ENCODE results near the gene UNC5A.

Gene UNC5A

GRCh38 chr5:176796970-176797369, 13.4 kb upstream of the UNC5A start:
- Histone ChIP-seq H4K5ac (ENCODE audit: low read length) (no peak overlapping the region), H3K56ac (ENCODE audit: low read length) (no peak overlapping the region), H3K4me3 (ENCODE audit: low read length) (no peak overlapping the region), H3K4me1 (ENCODE audit: control insufficient read depth, low read depth, low read length) (no peaks in the 10 kb centered on the region), H2AK5ac (ENCODE audit: low read length) (no peak overlapping the region), H3K36me3 (ENCODE audit: control insufficient read depth, insufficient read depth, low read length) (no peaks in the 10 kb centered on the region), H2BK5ac (ENCODE audit: low read length) (no peak overlapping the region), H3K18ac (ENCODE audit: low read length) (no peak overlapping the region), H3K27me3 (ENCODE audit: insufficient read depth, low read length, poor library complexity) (no peaks in the 10 kb centered on the region), H3K9ac (ENCODE audit: low read length) (no peak overlapping the region), H2BK15ac (replicated peaks; ENCODE audit: low read depth) (no peak overlapping the region), H3K27ac (ENCODE audit: low read depth, low read length) (no peak overlapping the region), H3K4me2 (ENCODE audit: low read length) (no peak overlapping the region), H4K8ac (ENCODE audit: low read depth, low read length) (no peak overlapping the region), H3K4ac (ENCODE audit: low read depth, low read length) (no peak overlapping the region), H3K23ac (ENCODE audit: low read length) (no peak overlapping the region), H3K79me2 (ENCODE audit: control insufficient read depth, insufficient read depth, low read length) (no peaks in the 10 kb centered on the region), H2BK120ac (ENCODE audit: low read depth, low read length) (no peak overlapping the region), H3K79me1 (ENCODE audit: low read length) (no peaks in the 10 kb centered on the region)
- no peak for DNase-seq
- WGBS (ENCODE audit: extremely low coverage, insufficient coverage, low lambda C conversion rate) = no CpG with 5 or more reads among the region's 2 CpGs

GRCh38 chr5:176797456-176798050, 12.8 kb upstream of the UNC5A start:
- H3K23ac ChIP-seq (ENCODE audit: low read length) = no peak overlapping the region
- H3K27ac ChIP-seq (ENCODE audit: low read depth, low read length) = no peak overlapping the region
- no peaks in the 10 kb centered on the region for H3K4me1 ChIP-seq (ENCODE audit: control insufficient read depth, low read depth, low read length)
- H2BK5ac ChIP-seq (ENCODE audit: low read length) = no peak overlapping the region
- H3K36me3 ChIP-seq (ENCODE audit: control insufficient read depth, insufficient read depth, low read length) = no peaks in the 10 kb centered on the region
- no peaks in the 10 kb centered on the region for H3K27me3 ChIP-seq (ENCODE audit: insufficient read depth, low read length, poor library complexity)
- H3K79me1 ChIP-seq (ENCODE audit: low read length) = no peaks in the 10 kb centered on the region
- H3K4ac ChIP-seq (ENCODE audit: low read depth, low read length) = no peak overlapping the region
- H3K79me2 ChIP-seq (ENCODE audit: control insufficient read depth, insufficient read depth, low read length) = no peaks in the 10 kb centered on the region
- no peak overlapping the region for H3K18ac ChIP-seq (ENCODE audit: low read length)
- H4K8ac ChIP-seq (ENCODE audit: low read depth, low read length) = no peak overlapping the region
- H3K4me3 ChIP-seq (ENCODE audit: low read length) = no peak overlapping the region
- no peak overlapping the region for H2AK5ac ChIP-seq (ENCODE audit: low read length)
- H2BK120ac ChIP-seq (ENCODE audit: low read depth, low read length) = no peak overlapping the region
- no peak overlapping the region for H2BK15ac ChIP-seq (replicated peaks; ENCODE audit: low read depth)
- no peak overlapping the region for H3K4me2 ChIP-seq (ENCODE audit: low read length)
- no peak for DNase-seq
- no peak overlapping the region for H3K56ac ChIP-seq (ENCODE audit: low read length)
- no peak overlapping the region for H3K9ac ChIP-seq (ENCODE audit: low read length)
- no CpG with 5 or more reads among the region's 21 CpGs for WGBS (ENCODE audit: extremely low coverage, insufficient coverage, low lambda C conversion rate)
- H4K5ac ChIP-seq (ENCODE audit: low read length) = no peak overlapping the region

- H4K8ac ChIP-seq (ENCODE audit: low read depth, low read length) = no peak overlapping the region
- H2BK120ac ChIP-seq (ENCODE audit: low read depth, low read length) = no peak overlapping the region
- H3K4me1 ChIP-seq (ENCODE audit: control insufficient read depth, low read depth, low read length) = no peaks in the 10 kb centered on the region
- no peak overlapping the region for H2AK5ac ChIP-seq (ENCODE audit: low read length)
- H3K23ac ChIP-seq (ENCODE audit: low read length) = no peak overlapping the region
- no peak overlapping the region for H4K5ac ChIP-seq (ENCODE audit: low read length)
- H3K79me1 ChIP-seq (ENCODE audit: low read length) = no peaks in the 10 kb centered on the region
- no peak overlapping the region for H3K4ac ChIP-seq (ENCODE audit: low read depth, low read length)
- H3K79me2 ChIP-seq (ENCODE audit: control insufficient read depth, insufficient read depth, low read length) = no peaks in the 10 kb centered on the region
- H3K27ac ChIP-seq (ENCODE audit: low read depth, low read length) = no peak overlapping the region
- no peak overlapping the region for H3K9ac ChIP-seq (ENCODE audit: low read length)
- no peak overlapping the region for H3K4me3 ChIP-seq (ENCODE audit: low read length)
- H3K27me3 ChIP-seq (ENCODE audit: insufficient read depth, low read length, poor library complexity) = no peaks in the 10 kb centered on the region
- no peak overlapping the region for H2BK15ac ChIP-seq (replicated peaks; ENCODE audit: low read depth)
- H3K4me2 ChIP-seq (ENCODE audit: low read length) = no peak overlapping the region
- no peak overlapping the region for H2BK5ac ChIP-seq (ENCODE audit: low read length)
- no peaks in the 10 kb centered on the region for H3K36me3 ChIP-seq (ENCODE audit: control insufficient read depth, insufficient read depth, low read length)
- WGBS (ENCODE audit: extremely low coverage, insufficient coverage, low lambda C conversion rate) = no CpG with 5 or more reads among the region's 33 CpGs
- no peak for DNase-seq
- no peak overlapping the region for H3K18ac ChIP-seq (ENCODE audit: low read length)
- no peak overlapping the region for H3K56ac ChIP-seq (ENCODE audit: low read length)
Observed at GRCh38 chr5:176798086-176798876, 12.1 kb upstream of the UNC5A start.

GRCh38 chr5:176798949-176799348, 11.4 kb upstream of the UNC5A start:
- Histone ChIP-seq H3K4me2 (ENCODE audit: low read length) (no peak overlapping the region), H3K23ac (ENCODE audit: low read length) (no peak overlapping the region), H3K79me1 (ENCODE audit: low read length) (no peaks in the 10 kb centered on the region), H3K79me2 (ENCODE audit: control insufficient read depth, insufficient read depth, low read length) (no peaks in the 10 kb centered on the region), H3K27ac (ENCODE audit: low read depth, low read length) (no peak overlapping the region), H2BK120ac (ENCODE audit: low read depth, low read length) (no peak overlapping the region), H3K4me1 (ENCODE audit: control insufficient read depth, low read depth, low read length) (no peaks in the 10 kb centered on the region), H2AK5ac (ENCODE audit: low read length) (no peak overlapping the region), H3K4me3 (ENCODE audit: low read length) (no peak overlapping the region), H4K8ac (ENCODE audit: low read depth, low read length) (no peak overlapping the region), H3K56ac (ENCODE audit: low read length) (no peak overlapping the region), H3K27me3 (ENCODE audit: insufficient read depth, low read length, poor library complexity) (no peaks in the 10 kb centered on the region), H2BK5ac (ENCODE audit: low read length) (no peak overlapping the region), H3K36me3 (ENCODE audit: control insufficient read depth, insufficient read depth, low read length) (no peaks in the 10 kb centered on the region), H3K4ac (ENCODE audit: low read depth, low read length) (no peak overlapping the region), H3K9ac (ENCODE audit: low read length) (no peak overlapping the region), H4K5ac (ENCODE audit: low read length) (no peak overlapping the region), H3K18ac (ENCODE audit: low read length) (no peak overlapping the region), H2BK15ac (replicated peaks; ENCODE audit: low read depth) (no peak overlapping the region)
- WGBS (ENCODE audit: extremely low coverage, insufficient coverage, low lambda C conversion rate) = no CpG with 5 or more reads among the region's 12 CpGs
- DNase-seq = no peak

GRCh38 chr5:176799488-176799887, 10.9 kb upstream of the UNC5A start:
- no peak overlapping the region for H4K8ac ChIP-seq (ENCODE audit: low read depth, low read length)
- no peak overlapping the region for H2BK5ac ChIP-seq (ENCODE audit: low read length)
- H3K23ac ChIP-seq (ENCODE audit: low read length) = no peak overlapping the region
- H3K9ac ChIP-seq (ENCODE audit: low read length) = no peak overlapping the region
- no peak overlapping the region for H4K5ac ChIP-seq (ENCODE audit: low read length)
- no peak overlapping the region for H3K18ac ChIP-seq (ENCODE audit: low read length)
- no peak overlapping the region for H3K4ac ChIP-seq (ENCODE audit: low read depth, low read length)
- WGBS (ENCODE audit: extremely low coverage, insufficient coverage, low lambda C conversion rate) = no CpG with 5 or more reads among the region's 12 CpGs
- H3K56ac ChIP-seq (ENCODE audit: low read length) = no peak overlapping the region
- H3K4me3 ChIP-seq (ENCODE audit: low read length) = no peak overlapping the region
- no peaks in the 10 kb centered on the region for H3K79me1 ChIP-seq (ENCODE audit: low read length)
- H2BK15ac ChIP-seq (replicated peaks; ENCODE audit: low read depth) = no peak overlapping the region
- no peaks in the 10 kb centered on the region for H3K27me3 ChIP-seq (ENCODE audit: insufficient read depth, low read length, poor library complexity)
- H3K79me2 ChIP-seq (ENCODE audit: control insufficient read depth, insufficient read depth, low read length) = no peaks in the 10 kb centered on the region
- DNase-seq = no peak
- no peak overlapping the region for H2BK120ac ChIP-seq (ENCODE audit: low read depth, low read length)
- no peak overlapping the region for H3K27ac ChIP-seq (ENCODE audit: low read depth, low read length)
- H3K36me3 ChIP-seq (ENCODE audit: control insufficient read depth, insufficient read depth, low read length) = no peaks in the 10 kb centered on the region
- H3K4me2 ChIP-seq (ENCODE audit: low read length) = no peak overlapping the region
- no peak overlapping the region for H2AK5ac ChIP-seq (ENCODE audit: low read length)
- no peaks in the 10 kb centered on the region for H3K4me1 ChIP-seq (ENCODE audit: control insufficient read depth, low read depth, low read length)
